Measurements from ENCODE around the gene CTNNA3. TPM values are rescaled to one million over a fixed set of nuclear protein-coding genes. Genes with fewer than 3 reads are reported as not detected.

The CTNNA3 gene
- total RNA-seq, 1 experiment from 2014 or later, result not detected

DNA sequence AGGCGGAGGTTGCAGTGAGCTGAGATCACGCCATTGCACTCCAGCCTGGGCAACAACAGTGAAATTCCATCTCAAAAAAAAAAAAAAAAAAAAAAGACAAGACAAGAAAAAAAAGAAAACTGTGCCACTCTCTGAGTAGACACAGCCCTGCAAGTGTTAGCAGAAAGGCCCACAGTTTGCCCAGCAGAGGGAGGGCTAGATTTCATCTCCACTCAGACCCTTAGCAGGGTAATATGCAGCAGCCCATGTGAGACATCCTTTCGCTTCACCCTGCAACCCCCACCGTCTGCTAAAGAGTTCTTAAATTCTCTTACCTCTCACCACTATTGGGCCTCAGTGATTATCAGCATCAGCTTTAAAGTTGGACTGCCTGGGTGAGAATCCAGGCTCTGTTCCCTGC, 38.2 kb downstream of the CTNNA3 start:
- CTCF ChIA-PET, result no interaction called here
- intact Hi-C loops (cut with micrococcal nuclease; ENCODE audit: unreplicated experiment), result no loop called here
- no peaks in the 10 kb centered on the region for H3K9me3 Mint-ChIP-seq (ENCODE audit: low read depth, unreplicated experiment)
- peaks cover 15% of the 10 kb centered on the region for H3K27me3 Mint-ChIP-seq (ENCODE audit: unreplicated experiment)
- no TSS peak for BruUV-seq (replicated peaks)
- no peak for DNase-seq
- H3K4me1 Mint-ChIP-seq (ENCODE audit: low read depth, unreplicated experiment), result no peaks in the 10 kb centered on the region
- no peak overlapping the region for H3K27ac Mint-ChIP-seq (ENCODE audit: unreplicated experiment)
- H3K4me3 Mint-ChIP-seq (ENCODE audit: low read depth, unreplicated experiment), result no peak overlapping the region
- no peaks in the 10 kb centered on the region for H3K36me3 Mint-ChIP-seq (ENCODE audit: insufficient read depth, unreplicated experiment)
- TF ChIP-seq, protein P1, sequence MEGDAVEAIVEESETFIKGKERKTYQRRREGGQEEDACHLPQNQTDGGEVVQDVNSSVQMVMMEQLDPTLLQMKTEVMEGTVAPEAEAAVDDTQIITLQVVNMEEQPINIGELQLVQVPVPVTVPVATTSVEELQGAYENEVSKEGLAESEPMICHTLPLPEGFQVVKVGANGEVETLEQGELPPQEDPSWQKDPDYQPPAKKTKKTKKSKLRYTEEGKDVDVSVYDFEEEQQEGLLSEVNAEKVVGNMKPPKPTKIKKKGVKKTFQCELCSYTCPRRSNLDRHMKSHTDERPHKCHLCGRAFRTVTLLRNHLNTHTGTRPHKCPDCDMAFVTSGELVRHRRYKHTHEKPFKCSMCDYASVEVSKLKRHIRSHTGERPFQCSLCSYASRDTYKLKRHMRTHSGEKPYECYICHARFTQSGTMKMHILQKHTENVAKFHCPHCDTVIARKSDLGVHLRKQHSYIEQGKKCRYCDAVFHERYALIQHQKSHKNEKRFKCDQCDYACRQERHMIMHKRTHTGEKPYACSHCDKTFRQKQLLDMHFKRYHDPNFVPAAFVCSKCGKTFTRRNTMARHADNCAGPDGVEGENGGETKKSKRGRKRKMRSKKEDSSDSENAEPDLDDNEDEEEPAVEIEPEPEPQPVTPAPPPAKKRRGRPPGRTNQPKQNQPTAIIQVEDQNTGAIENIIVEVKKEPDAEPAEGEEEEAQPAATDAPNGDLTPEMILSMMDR (IDR thresholded peaks at IDR 0.05; ENCODE audit: unreplicated experiment), result no peak

DNA sequence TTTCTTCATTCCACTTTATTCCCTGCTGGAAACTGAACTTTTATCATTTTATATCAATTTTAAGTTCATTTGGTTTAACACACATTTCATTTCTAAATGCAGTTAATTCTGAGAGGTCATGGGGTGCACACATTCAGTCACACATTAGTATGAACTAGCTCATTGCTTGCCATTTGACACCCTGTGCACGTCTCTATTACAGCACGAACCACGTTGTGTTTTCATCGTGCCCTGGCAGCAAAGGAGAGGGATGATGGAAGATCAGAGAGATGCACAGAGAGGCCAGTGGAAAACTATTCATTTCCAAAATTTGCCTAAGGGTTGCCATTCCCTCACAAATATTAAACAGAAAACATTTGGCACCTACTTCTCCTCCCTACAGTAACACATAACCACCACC, 45.4 kb downstream of the CTNNA3 start:
- no peaks in the 10 kb centered on the region for H3K27me3 Mint-ChIP-seq (ENCODE audit: unreplicated experiment)
- CTCF ChIA-PET, result no interaction called here
- intact Hi-C loops (cut with micrococcal nuclease; ENCODE audit: unreplicated experiment), result no loop called here
- H3K27ac Mint-ChIP-seq (ENCODE audit: unreplicated experiment), result no peak overlapping the region
- BruUV-seq (replicated peaks), result no TSS peak
- TF ChIP-seq, protein P1 (IDR thresholded peaks at IDR 0.05; ENCODE audit: unreplicated experiment), result no peak
- no peaks in the 10 kb centered on the region for H3K4me1 Mint-ChIP-seq (ENCODE audit: low read depth, unreplicated experiment)
- DNase-seq, result no peak
- no peaks in the 10 kb centered on the region for H3K36me3 Mint-ChIP-seq (ENCODE audit: insufficient read depth, unreplicated experiment)
- H3K9me3 Mint-ChIP-seq (ENCODE audit: low read depth, unreplicated experiment), result no peaks in the 10 kb centered on the region
- H3K4me3 Mint-ChIP-seq (ENCODE audit: low read depth, unreplicated experiment), result no peak overlapping the region

DNA sequence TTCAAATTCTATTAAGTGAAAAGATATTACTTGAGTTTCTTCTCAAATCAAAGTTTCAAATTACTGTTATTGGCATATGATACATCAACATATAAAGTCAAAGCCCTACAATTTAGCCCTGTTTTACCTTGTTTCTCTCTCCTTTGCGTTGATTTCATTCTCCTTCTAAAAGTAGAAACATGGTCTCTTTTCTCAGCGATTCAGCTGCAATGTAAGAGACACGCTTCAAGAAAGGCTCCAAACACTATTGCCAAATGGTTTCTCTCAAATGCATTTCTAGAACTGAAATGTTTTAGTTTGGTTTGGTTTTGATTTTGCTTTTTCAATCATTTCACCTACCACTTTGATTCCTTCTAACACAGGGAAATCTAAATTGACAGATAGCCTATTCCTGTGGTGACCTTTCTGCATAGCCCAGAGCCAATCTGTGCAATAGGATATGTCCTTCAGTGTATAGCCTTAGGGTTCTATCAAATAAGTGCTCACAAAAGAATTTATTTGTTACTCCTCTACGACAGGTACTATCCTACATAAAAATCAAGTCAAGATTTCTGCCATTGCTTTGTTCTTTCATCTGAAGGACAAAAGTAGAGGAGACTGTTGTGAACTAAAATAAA, 47.3 kb downstream of the CTNNA3 start:
- TF ChIP-seq, protein P1 (IDR thresholded peaks at IDR 0.05; ENCODE audit: unreplicated experiment), result no peak
- no peak overlapping the region for H3K27ac Mint-ChIP-seq (ENCODE audit: unreplicated experiment)
- no peak overlapping the region for H3K4me3 Mint-ChIP-seq (ENCODE audit: low read depth, unreplicated experiment)
- intact Hi-C loops (cut with micrococcal nuclease; ENCODE audit: unreplicated experiment), result no loop called here
- BruUV-seq (replicated peaks), result no TSS peak
- no peaks in the 10 kb centered on the region for H3K9me3 Mint-ChIP-seq (ENCODE audit: low read depth, unreplicated experiment)
- H3K27me3 Mint-ChIP-seq (ENCODE audit: unreplicated experiment), result no peaks in the 10 kb centered on the region
- H3K4me1 Mint-ChIP-seq (ENCODE audit: low read depth, unreplicated experiment), result no peaks in the 10 kb centered on the region
- no peaks in the 10 kb centered on the region for H3K36me3 Mint-ChIP-seq (ENCODE audit: insufficient read depth, unreplicated experiment)
- DNase-seq, result no peak
- CTCF ChIA-PET, result no interaction called here

DNA sequence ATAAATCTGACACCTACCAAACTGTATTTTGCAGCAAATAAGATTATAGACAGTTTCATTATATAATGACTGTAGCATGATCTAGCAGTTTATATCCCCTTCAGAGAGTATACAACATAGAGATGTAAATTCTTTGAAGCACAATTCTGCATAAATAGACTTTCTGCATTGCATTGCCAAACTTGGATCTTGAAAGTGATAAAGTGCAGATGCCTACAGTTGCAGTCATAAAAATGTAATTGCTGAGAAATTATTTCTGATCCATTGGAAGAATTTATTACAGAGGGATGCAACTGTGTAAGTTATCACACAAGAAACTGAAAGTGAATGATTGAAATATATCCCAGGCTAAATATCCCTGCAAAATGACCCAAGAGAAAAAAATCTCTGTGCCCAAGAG, 65.1 kb downstream of the CTNNA3 start:
- no peak overlapping the region for H3K27ac Mint-ChIP-seq (ENCODE audit: unreplicated experiment)
- CTCF ChIA-PET, result no interaction called here
- H3K4me3 Mint-ChIP-seq (ENCODE audit: low read depth, unreplicated experiment), result no peak overlapping the region
- TF ChIP-seq, protein P1 (IDR thresholded peaks at IDR 0.05; ENCODE audit: unreplicated experiment), result no peak
- H3K4me1 Mint-ChIP-seq (ENCODE audit: low read depth, unreplicated experiment), result no peaks in the 10 kb centered on the region
- intact Hi-C loops (cut with micrococcal nuclease; ENCODE audit: unreplicated experiment), result no loop called here
- H3K27me3 Mint-ChIP-seq (ENCODE audit: unreplicated experiment), result no peaks in the 10 kb centered on the region
- no peaks in the 10 kb centered on the region for H3K36me3 Mint-ChIP-seq (ENCODE audit: insufficient read depth, unreplicated experiment)
- BruUV-seq (replicated peaks), result no TSS peak
- peaks cover 2% of the 10 kb centered on the region for H3K9me3 Mint-ChIP-seq (ENCODE audit: low read depth, unreplicated experiment)
- DNase-seq, result no peak
